Gastrocnemius medialis (tissue), 4 donors: ENCODE data around the gene SLC39A11. TPM values are rescaled to one million over a fixed set of nuclear protein-coding genes. Genes with fewer than 3 reads are reported as not detected.

Experiments
- ATAC-seq, 2 donors: fragments of 150-250 bp; one replicate each; pipeline ENCODE4 v1.9.1; 2016
- DNase-seq, 2 donors: peaks; one replicate each; pipeline ENCODE4 v3.0.0-alpha.2; 2019
- H3K27ac ChIP-seq, 4 donors: fragments of 200-600 bp; sonication (generic); 1 replicate in 1 of 4; 2 replicates in 3 of 4; pipeline ENCODE4 v1.5.1; 2016 to 2018; ENCODE audit warnings: mild to moderate bottlenecking in 2 of 4, moderate library complexity in 1 of 4
- H3K27me3 ChIP-seq, 3 donors: fragments of 200-600 bp; sonication (generic) in 2 of 3; 1 replicate in 1 of 3; 2 replicates in 2 of 3; pipeline versions ENCODE4 v1.5.1 to v1.6.0; 2016 to 2019; ENCODE audit warnings: mild to moderate bottlenecking in 1 of 3, moderate library complexity in 1 of 3
- H3K36me3 ChIP-seq, 2 donors: fragments of 200-600 bp; sonication (generic) in 1 of 2; one replicate each; pipeline ENCODE4 v1.5.1; 2017 to 2018
- H3K4me1 ChIP-seq, 2 donors: fragments of 200-600 bp; sonication (generic) in 1 of 2; one replicate each; pipeline ENCODE4 v1.5.1; 2016 to 2017; ENCODE audit warnings: mild to moderate bottlenecking in 2 of 2
- H3K4me3 ChIP-seq, 4 donors: fragments of 200-600 bp; sonication (generic) in 3 of 4; 1 replicate in 1 of 4; 2 replicates in 3 of 4; pipeline ENCODE4 v1.5.1; 2016 to 2019; ENCODE audit warnings: mild to moderate bottlenecking in 2 of 4
- H3K9me3 ChIP-seq, 3 donors: fragments of 200-600 bp; sonication (generic) in 2 of 3; 1 replicate in 1 of 3; 2 replicates in 2 of 3; pipeline ENCODE4 v1.5.1; 2016 to 2019
- POLR2A ChIP-seq, 2 donors: fragments of 450-650 bp; IDR thresholded peaks; one replicate each; pipeline ENCODE4 v1.6.1; 2017; ENCODE audit warnings: antibody characterized with exemption in 2 of 2, mild to moderate bottlenecking in 2 of 2, moderate library complexity in 2 of 2
- in situ Hi-C, 4 donors: fragments of 200-750 bp; cut with MboI; loops; one replicate each; pipeline versions ENCODE4 v1.15.0 to v1.8.0; 2017; ENCODE audit warnings: low sequenced_read_pairs in 4 of 4
- intact Hi-C: fragments of 100-400 bp; cut with DNase I; formaldehyde crosslinking; loops from one replicate; pipeline ENCODE4 v1.15.1; 2023; ENCODE audit warnings: low total_unique reads
- total RNA-seq, 4 donors: library from RNA; depleted of rRNA; stranded (reverse); fragments of >200 nt; gene quantifications; one replicate each; pipeline versions ENCODE4 v1.1.0 to v1.2.3, GENCODE V29; 2016
- TF ChIP-seq, protein P1 (sequence below), 5 experiments: fragments of 450-650 bp in 3 of 5; fragments of 200-600 bp in 2 of 5; sonication (generic) in 2 of 5; IDR thresholded peaks in 4 of 5; conservative IDR thresholded peaks in 1 of 5; 1 replicate in 4 of 5; 2 replicates in 1 of 5; pipeline ENCODE4 v1.5.1; 2016 to 2019; ENCODE audit warnings: antibody characterized with exemption in 5 of 5, mild to moderate bottlenecking in 3 of 5, moderate library complexity in 3 of 5

The SLC39A11 gene
- total RNA-seq, 4 donors from 2014 or later: 7.6 to 28.4 (median 10.7) TPM

- H3K9me3 ChIP-seq: no peaks in the 10 kb centered on the region
- in situ Hi-C loops: no loop called here
- H3K4me1 ChIP-seq: no peaks in the 10 kb centered on the region
- H3K27me3 ChIP-seq: no peaks in the 10 kb centered on the region
- intact Hi-C loops: no loop called here
- no peaks in the 10 kb centered on the region for H3K36me3 ChIP-seq
- ATAC-seq: no peak
- H3K4me3 ChIP-seq: no peak overlapping the region
- DNase-seq: no peak
- TF ChIP-seq, protein P1, sequence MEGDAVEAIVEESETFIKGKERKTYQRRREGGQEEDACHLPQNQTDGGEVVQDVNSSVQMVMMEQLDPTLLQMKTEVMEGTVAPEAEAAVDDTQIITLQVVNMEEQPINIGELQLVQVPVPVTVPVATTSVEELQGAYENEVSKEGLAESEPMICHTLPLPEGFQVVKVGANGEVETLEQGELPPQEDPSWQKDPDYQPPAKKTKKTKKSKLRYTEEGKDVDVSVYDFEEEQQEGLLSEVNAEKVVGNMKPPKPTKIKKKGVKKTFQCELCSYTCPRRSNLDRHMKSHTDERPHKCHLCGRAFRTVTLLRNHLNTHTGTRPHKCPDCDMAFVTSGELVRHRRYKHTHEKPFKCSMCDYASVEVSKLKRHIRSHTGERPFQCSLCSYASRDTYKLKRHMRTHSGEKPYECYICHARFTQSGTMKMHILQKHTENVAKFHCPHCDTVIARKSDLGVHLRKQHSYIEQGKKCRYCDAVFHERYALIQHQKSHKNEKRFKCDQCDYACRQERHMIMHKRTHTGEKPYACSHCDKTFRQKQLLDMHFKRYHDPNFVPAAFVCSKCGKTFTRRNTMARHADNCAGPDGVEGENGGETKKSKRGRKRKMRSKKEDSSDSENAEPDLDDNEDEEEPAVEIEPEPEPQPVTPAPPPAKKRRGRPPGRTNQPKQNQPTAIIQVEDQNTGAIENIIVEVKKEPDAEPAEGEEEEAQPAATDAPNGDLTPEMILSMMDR (IDR thresholded peaks at IDR 0.05 in 4 of 5, conservative IDR thresholded peaks at IDR 0.05 in 1 of 5): no peak
- TF ChIP-seq POLR2A (IDR thresholded peaks at IDR 0.05): no peak
- H3K27ac ChIP-seq: no peak overlapping the region
Observed at GRCh38 chr17:72696156-72696555, 396.3 kb downstream of the SLC39A11 start.

DNA sequence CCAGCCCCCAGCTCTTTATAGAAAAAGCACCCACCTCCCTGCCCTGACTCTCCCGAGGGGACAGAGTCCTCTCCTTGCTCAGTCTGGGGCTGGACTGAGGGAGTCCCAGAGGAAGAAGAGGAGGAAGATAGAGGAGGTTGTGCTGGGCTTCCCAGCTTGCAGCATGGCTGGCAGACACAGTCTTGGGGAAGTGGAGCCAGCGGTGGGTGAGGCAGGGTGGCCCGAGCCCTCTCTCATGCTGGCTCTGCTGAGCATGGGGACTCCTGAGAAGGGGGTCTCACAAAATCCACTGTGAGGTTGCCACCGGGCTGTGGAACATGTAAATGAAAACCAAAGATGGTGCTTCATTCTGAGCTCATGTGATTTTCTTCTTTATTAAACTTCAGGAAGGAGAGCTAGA is 398.5 kb downstream of the SLC39A11 start:
- intact Hi-C loops: no loop called here
- Histone ChIP-seq H3K36me3 (no peaks in the 10 kb centered on the region), H3K9me3 (no peaks in the 10 kb centered on the region), H3K27ac (no peak overlapping the region), H3K4me1 (no peaks in the 10 kb centered on the region), H3K4me3 (no peak overlapping the region), H3K27me3 (no peaks in the 10 kb centered on the region)
- in situ Hi-C loops: no loop called here
- ATAC-seq (no peak), DNase-seq (no peak)
- TF ChIP-seq, protein P1 (IDR thresholded peaks at IDR 0.05 in 4 of 5, conservative IDR thresholded peaks at IDR 0.05 in 1 of 5): no peak
- TF ChIP-seq POLR2A (IDR thresholded peaks at IDR 0.05): no peak

- ATAC-seq (no peak), DNase-seq (no peak)
- Histone ChIP-seq H3K9me3 (no peaks in the 10 kb centered on the region), H3K27ac (no peak overlapping the region), H3K4me1 (no peaks in the 10 kb centered on the region), H3K36me3 (no peaks in the 10 kb centered on the region), H3K27me3 (no peaks in the 10 kb centered on the region), H3K4me3 (no peak overlapping the region)
- intact Hi-C loops (no loop called here), in situ Hi-C loops (no loop called here)
- TF ChIP-seq, protein P1 (IDR thresholded peaks at IDR 0.05 in 4 of 5, conservative IDR thresholded peaks at IDR 0.05 in 1 of 5): no peak
- TF ChIP-seq POLR2A (IDR thresholded peaks at IDR 0.05): no peak
Observed at GRCh38 chr17:72693151-72693878, 399.2 kb downstream of the SLC39A11 start.

DNA sequence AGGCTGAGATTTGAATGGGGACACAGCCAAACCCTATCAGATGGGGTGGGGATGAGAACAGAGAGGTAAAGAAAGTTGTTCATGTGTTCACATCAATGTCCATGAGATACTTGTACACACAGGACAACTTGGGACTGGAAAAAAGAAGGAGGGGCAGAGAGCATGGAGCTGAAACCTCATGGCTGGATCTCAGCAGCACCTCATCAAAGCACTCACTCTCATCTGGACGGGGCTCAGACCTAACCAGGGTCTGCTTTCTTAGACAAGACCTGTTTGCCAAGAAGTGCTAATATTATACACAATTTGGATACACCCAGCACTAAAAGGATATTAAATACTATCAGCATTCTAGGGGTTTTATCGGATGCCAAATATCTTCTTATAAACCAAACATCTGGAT is 399.8 kb downstream of the SLC39A11 start:
- ATAC-seq: no peak
- Histone ChIP-seq H3K27me3 (no peaks in the 10 kb centered on the region), H3K27ac (no peak overlapping the region), H3K4me3 (no peak overlapping the region), H3K9me3 (no peaks in the 10 kb centered on the region), H3K4me1 (no peaks in the 10 kb centered on the region), H3K36me3 (no peaks in the 10 kb centered on the region)
- intact Hi-C loops: no loop called here
- in situ Hi-C loops: no loop called here
- TF ChIP-seq, protein P1 (IDR thresholded peaks at IDR 0.05 in 4 of 5, conservative IDR thresholded peaks at IDR 0.05 in 1 of 5): no peak
- no peak for TF ChIP-seq POLR2A (IDR thresholded peaks at IDR 0.05)
- no peak for DNase-seq

DNA sequence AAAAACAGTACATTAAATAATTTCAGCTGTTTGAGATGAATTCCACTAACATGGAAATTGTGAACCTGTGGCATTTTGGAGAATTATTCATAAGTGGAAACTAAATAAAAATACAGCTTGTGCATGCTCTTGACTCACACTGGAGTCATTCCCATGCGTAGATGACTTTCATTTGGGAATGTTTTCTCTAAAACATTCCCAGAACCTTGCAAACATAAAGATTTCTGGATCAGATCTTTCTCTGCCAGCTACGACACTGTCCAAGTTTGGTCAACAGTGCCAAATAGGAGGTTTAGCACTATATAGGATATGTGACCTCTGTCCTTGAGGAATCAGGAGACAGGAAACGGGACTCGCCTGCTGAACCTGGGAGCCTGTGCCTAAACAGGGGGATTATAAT is 400.9 kb downstream of the SLC39A11 start:
- ATAC-seq (no peak), DNase-seq (no peak)
- TF ChIP-seq, protein P1 (IDR thresholded peaks at IDR 0.05 in 4 of 5, conservative IDR thresholded peaks at IDR 0.05 in 1 of 5): no peak
- no peak for TF ChIP-seq POLR2A (IDR thresholded peaks at IDR 0.05)
- intact Hi-C loops: no loop called here
- Histone ChIP-seq H3K4me3 (no peak overlapping the region), H3K4me1 (no peaks in the 10 kb centered on the region), H3K27me3 (no peaks in the 10 kb centered on the region), H3K9me3 (no peaks in the 10 kb centered on the region), H3K27ac (no peak overlapping the region), H3K36me3 (no peaks in the 10 kb centered on the region)
- in situ Hi-C loops: no loop called here
